Smooth muscle cell (in vitro differentiated cells): ENCODE results near the gene CYP21A2. TPM values are rescaled to one million over a fixed set of nuclear protein-coding genes. Genes with fewer than 3 reads are reported as not detected.

ENCODE experiments used
- DNase-seq: peaks from one replicate; lab custom pipeline; 2025; ENCODE audit not compliant: unreplicated experiment; lab: John Stamatoyannopoulos, UW
- H2AFZ ChIP-seq: fragments of 200-600 bp; sonication (generic); 2 replicates; pipeline ENCODE4 v1.6.0; 2016; ENCODE audit warnings: antibody characterized with exemption, low read depth, mild to moderate bottlenecking
- H3F3A ChIP-seq: fragments of 200-600 bp; sonication (generic); 2 replicates; pipeline ENCODE4 v1.6.0; 2017; ENCODE audit warnings: antibody characterized with exemption, low read depth
- H3K27ac ChIP-seq: fragments of 200-600 bp; sonication (generic); 2 replicates; pipeline ENCODE4 v1.5.1; 2016; ENCODE audit warnings: low read depth, mild to moderate bottlenecking
- H3K27me3 ChIP-seq: fragments of 200-600 bp; sonication (generic); 2 replicates; pipeline ENCODE4 v1.6.1; 2016; ENCODE audit warnings: low read depth, mild to moderate bottlenecking
- H3K36me3 ChIP-seq: fragments of 200-600 bp; sonication (generic); 2 replicates; pipeline ENCODE4 v1.5.1; 2016; ENCODE audit warnings: low read depth
- H3K4me1 ChIP-seq: fragments of 200-600 bp; sonication (generic); 2 replicates; pipeline ENCODE4 v1.5.1; 2016; ENCODE audit warnings: low read depth
- H3K4me2 ChIP-seq: fragments of 200-600 bp; sonication (generic); 2 replicates; pipeline ENCODE4 v1.6.0; 2016; ENCODE audit warnings: mild to moderate bottlenecking
- H3K4me3 ChIP-seq: fragments of 200-600 bp; sonication (generic); 2 replicates; pipeline ENCODE4 v1.5.1; 2016; ENCODE audit warnings: mild to moderate bottlenecking
- H3K79me2 ChIP-seq: fragments of 200-600 bp; sonication (generic); 2 replicates; pipeline ENCODE4 v1.6.0; 2016; ENCODE audit warnings: low read depth, mild to moderate bottlenecking
- H3K9ac ChIP-seq: fragments of 200-600 bp; sonication (generic); 2 replicates; pipeline ENCODE4 v1.6.0; 2016; ENCODE audit warnings: low read depth
- H3K9me3 ChIP-seq: fragments of 200-600 bp; sonication (generic); replicated peaks from 2 replicates; pipeline ENCODE4 v1.5.1; 2016; ENCODE audit warnings: low read depth
- H4K20me1 ChIP-seq: fragments of 200-600 bp; sonication (generic); 2 replicates; pipeline ENCODE4 v1.6.0; 2016; ENCODE audit warnings: low read depth
- CTCF ChIP-seq: fragments of 200-600 bp; sonication (generic); IDR thresholded peaks from 2 replicates; pipeline ENCODE4 v1.5.1; 2017; ENCODE audit warnings: borderline replicate concordance, mild to moderate bottlenecking, antibody characterized with exemption; ENCODE audit not compliant: insufficient read depth, poor library complexity, severe bottlenecking
- WGBS: methylation state at CpG from one replicate; pipeline ENCODE4 v1.1.7; 2016; ENCODE audit warnings: low lambda C conversion rate; 5-methylcytosine and 5-hydroxymethylcytosine counted together
- polyA plus RNA-seq: library from polyadenylated mRNA; unstranded; fragments of >200 nt; fragmentation: Nextera tagmentation; extraction: Ambion mirVana; gene quantifications from 2 replicates; pipeline ENCODE4 v1.2.1, GENCODE V29; 2016
- total RNA-seq: library from RNA; depleted of rRNA; stranded (reverse); fragments of >200 nt; gene quantifications from 2 replicates; pipeline ENCODE4 v1.2.3, GENCODE V29; 2014

Gene CYP21A2
- total and polyA plus RNA-seq, 2 experiments from 2014 or later: not detected

GRCh38 chr6:32082478-32082877, 44.3 kb downstream of the CYP21A2 start:
- Histone ChIP-seq H3K79me2 (no peaks in the 10 kb centered on the region), H2AFZ (no peak overlapping the region), H4K20me1 (peaks cover 11% of the 10 kb centered on the region), H3K27ac (no peak overlapping the region), H3K27me3 (peaks cover 12% of the 10 kb centered on the region), H3K4me3 (no peak overlapping the region), H3K4me2 (no peak overlapping the region), H3K9ac (no peak overlapping the region), H3F3A (no peaks in the 10 kb centered on the region), H3K4me1 (no peaks in the 10 kb centered on the region), H3K9me3 (no peaks in the 10 kb centered on the region), H3K36me3 (no peaks in the 10 kb centered on the region)
- DNase-seq: no peak
- TF ChIP-seq CTCF: no peak
- 84% methylated on average over 6 of the region's 6 CpGs for WGBS

- H3K27ac ChIP-seq: no peak overlapping the region
- H4K20me1 ChIP-seq: peaks cover 11% of the 10 kb centered on the region
- H3K4me3 ChIP-seq: no peak overlapping the region
- H3K9me3 ChIP-seq: no peaks in the 10 kb centered on the region
- no peak overlapping the region for H2AFZ ChIP-seq
- DNase-seq: no peak
- no peak overlapping the region for H3K9ac ChIP-seq
- peaks cover 12% of the 10 kb centered on the region for H3K27me3 ChIP-seq
- H3K4me2 ChIP-seq: no peak overlapping the region
- no peaks in the 10 kb centered on the region for H3F3A ChIP-seq
- no peaks in the 10 kb centered on the region for H3K36me3 ChIP-seq
- no peaks in the 10 kb centered on the region for H3K79me2 ChIP-seq
- 75% methylated on average over 9 of the region's 9 CpGs for WGBS
- TF ChIP-seq CTCF: no peak
- H3K4me1 ChIP-seq: no peaks in the 10 kb centered on the region
Observed at GRCh38 chr6:32082935-32083334, 44.7 kb downstream of the CYP21A2 start.

- H3F3A ChIP-seq: no peaks in the 10 kb centered on the region
- no peak overlapping the region for H3K9ac ChIP-seq
- TF ChIP-seq CTCF: no peak
- no peak for DNase-seq
- H3K36me3 ChIP-seq: no peaks in the 10 kb centered on the region
- H3K4me3 ChIP-seq: no peak overlapping the region
- no peaks in the 10 kb centered on the region for H3K9me3 ChIP-seq
- H3K4me2 ChIP-seq: no peak overlapping the region
- no peak overlapping the region for H3K27ac ChIP-seq
- WGBS: 95% methylated on average over 21 of the region's 22 CpGs
- no peak overlapping the region for H2AFZ ChIP-seq
- H3K4me1 ChIP-seq: no peaks in the 10 kb centered on the region
- H4K20me1 ChIP-seq: peaks cover 11% of the 10 kb centered on the region
- H3K27me3 ChIP-seq: peaks cover 19% of the 10 kb centered on the region
- H3K79me2 ChIP-seq: no peaks in the 10 kb centered on the region
Observed at GRCh38 chr6:32083812-32084768, 45.9 kb downstream of the CYP21A2 start.
